Cerebellar cortex (tissue), 1 donor: ENCODE results near the gene MVP.
A peak's percentile ranks its signal among the peaks of the same experiment; 100 is the strongest.
"Not testable (repeated sequence)": the region's sequence is repeated elsewhere in the genome, so short reads cannot be mapped to it uniquely, and the experiment has no call there.

ENCODE experiments used
- DNase-seq: peaks from one replicate; pipeline ENCODE4 v3.0.0-alpha.2; 2015; ENCODE audit warnings: low spot score

MVP gene

DNA sequence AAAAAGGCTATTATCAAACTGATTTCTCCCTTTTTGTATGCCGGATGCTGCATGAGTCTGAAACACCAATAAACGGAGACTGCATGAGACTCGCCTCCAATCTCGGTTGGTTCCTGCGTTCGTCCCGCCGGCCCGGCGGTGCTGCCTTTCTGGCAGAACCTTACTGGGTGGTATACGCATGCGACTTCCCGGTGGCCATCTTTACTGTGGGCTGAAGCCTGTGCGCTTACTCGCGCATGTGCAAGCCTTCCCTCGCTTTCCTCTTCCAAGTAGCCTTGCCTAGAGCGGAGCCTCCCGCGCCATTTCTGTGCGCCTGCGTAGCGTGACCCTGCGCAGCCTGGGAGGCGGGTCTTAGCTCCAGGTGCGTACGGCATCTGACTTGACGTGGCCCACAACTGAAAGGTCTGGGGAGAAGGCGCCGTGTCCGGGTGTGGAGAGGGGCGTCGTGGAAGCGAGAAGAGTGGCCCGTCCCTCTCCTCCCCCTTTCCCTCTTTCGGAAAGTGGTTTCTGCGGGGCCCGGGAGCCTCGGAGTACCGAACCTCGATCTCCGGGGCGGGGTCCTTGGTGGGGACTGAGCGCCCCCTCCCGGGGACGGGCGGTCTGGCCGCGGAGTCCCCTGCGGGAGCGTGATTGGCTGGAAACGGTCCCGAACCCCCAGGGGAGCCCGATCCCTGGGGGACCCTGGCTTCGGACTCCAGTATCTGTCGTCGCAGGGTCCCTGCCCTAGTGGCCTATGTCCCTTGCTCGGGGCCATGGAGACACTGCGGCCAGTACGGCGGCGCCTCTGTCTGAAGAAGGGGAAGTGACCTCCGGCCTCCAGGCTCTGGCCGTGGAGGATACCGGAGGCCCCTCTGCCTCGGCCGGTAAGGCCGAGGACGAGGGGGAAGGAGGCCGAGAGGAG is 4.2 kb upstream of the MVP start, which contains the start of gene PAGR1:
Gene PAGR1 (plus strand): TSS at position 360 of the 901 bp plus-strand sequence. CDS start 374 bp downstream, at position 734.
- peak; percentile 99 for DNase-seq

DNA sequence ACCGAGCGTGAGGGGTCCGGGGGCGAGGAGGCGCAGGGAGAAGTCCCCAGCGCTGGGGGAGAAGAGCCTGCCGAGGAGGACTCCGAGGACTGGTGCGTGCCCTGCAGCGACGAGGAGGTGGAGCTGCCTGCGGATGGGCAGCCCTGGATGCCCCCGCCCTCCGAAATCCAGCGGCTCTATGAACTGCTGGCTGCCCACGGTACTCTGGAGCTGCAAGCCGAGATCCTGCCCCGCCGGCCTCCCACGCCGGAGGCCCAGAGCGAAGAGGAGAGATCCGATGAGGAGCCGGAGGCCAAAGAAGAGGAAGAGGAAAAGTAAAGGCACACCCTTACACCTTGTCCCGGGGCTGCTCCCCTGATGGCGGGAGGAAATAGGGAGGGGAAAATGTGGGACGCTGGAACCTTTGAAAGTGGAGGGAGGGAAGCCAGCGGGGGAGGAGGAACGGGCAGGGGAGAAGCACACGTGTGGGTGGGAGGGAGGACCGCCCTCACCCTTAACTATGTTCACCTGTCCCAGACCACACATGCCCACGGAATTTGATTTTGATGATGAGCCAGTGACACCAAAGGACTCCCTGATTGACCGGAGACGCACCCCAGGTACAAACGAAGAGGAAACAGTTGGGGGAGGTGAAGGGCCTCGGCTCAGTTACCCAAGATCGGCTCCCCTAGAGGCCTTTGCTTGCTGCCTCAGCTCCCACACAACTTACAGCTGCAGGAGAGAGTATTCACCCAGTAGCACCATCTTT is 3.4 kb upstream of the MVP start:
- peak; percentile 52 for DNase-seq

GRCh38 chr16:29818082-29818481 is 2.2 kb upstream of the MVP start:
- DNase-seq = no peak

DNA sequence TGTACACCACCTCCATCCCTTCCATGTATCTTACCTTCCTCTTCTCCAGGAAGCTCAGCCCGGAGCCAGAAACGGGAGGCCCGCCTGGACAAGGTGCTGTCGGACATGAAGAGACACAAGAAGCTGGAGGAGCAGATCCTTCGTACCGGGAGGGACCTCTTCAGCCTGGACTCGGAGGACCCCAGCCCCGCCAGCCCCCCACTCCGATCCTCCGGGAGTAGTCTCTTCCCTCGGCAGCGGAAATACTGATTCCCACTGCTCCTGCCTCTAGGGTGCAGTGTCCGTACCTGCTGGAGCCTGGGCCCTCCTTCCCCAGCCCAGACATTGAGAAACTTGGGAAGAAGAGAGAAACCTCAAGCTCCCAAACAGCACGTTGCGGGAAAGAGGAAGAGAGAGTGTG is 756 bp upstream of the MVP start:
- DNase-seq = peak; percentile 59

DNA sequence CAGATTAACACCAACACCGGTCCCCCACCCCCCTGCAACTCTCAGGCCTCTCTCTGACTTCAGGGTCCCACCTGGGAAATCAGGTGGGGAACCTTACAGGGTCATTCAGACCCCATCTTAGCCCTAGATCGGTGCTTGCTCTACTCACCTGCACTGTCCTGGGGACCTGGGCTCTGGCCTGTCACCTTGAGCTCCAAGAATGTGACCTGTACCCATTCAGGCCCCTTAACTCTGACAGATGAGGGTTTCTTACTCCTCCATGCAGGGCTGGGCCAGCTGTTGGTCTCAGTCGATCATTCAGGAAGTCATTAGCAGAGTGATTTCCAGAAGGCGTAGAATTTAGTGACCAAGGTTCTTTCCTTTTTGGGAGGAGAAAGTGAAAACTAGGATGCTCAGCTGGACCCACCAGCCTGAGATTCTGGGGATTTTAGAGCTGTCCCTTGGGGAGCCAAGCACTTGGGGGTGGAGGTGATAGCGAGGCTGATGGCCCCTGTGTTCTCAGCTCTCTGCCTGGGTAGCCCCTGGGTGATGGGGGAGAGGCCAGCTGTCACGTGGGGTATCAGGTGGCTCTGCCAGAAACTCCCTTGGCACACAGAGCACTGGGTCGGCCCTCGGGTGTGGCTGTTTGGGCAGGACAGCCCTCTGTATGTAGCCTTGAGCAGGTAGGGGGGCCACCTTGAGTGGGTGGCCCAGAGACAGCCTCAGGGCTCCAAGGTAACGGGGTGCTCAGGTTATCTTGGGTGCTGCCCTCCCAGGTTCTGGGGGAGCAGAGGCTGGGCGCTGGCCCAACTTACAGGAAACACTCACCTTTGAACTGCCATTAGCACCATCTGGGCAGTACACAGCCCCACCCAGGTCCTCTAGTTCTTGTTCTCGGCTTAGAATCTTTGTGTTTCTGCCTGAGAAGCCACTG is 724 bp downstream of the MVP start:
- no peak for DNase-seq

GRCh38 chr16:29821643-29822115 is 1.4 kb downstream of the MVP start:
- no peak for DNase-seq

DNA sequence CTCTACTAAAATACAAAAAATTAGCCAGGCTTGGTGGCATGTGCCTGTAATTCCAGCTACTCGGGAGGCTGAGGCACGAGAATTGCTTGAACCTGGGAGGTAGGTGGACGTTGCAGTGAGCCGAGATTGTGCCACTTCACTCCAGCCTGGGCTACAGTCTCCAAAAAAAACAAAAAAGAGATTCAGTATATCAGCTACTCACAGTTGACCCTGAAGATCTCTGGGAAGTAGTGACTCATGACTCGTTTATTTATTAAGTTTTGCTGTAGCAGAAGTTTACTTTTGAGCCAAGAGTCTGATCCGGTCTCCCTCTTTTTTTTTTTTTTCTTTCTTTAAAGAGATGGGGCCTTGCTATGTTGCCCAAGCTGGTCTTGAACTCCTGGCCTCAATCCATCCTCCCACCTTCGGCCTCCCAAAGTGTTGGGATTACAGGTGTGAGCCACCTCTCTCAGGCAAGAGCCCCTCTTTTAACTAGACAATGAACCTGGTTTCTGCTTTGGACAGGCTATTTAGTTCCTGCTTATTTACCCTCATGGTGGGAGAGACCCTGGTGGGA is 4.4 kb downstream of the MVP start:
- no peak for DNase-seq

GRCh38 chr16:29825145-29826044 is 5.1 kb downstream of the MVP start:
- DNase-seq = peak; percentile 98

- DNase-seq = no peak
Observed at GRCh38 chr16:29826342-29826695, 6.1 kb downstream of the MVP start.

DNA sequence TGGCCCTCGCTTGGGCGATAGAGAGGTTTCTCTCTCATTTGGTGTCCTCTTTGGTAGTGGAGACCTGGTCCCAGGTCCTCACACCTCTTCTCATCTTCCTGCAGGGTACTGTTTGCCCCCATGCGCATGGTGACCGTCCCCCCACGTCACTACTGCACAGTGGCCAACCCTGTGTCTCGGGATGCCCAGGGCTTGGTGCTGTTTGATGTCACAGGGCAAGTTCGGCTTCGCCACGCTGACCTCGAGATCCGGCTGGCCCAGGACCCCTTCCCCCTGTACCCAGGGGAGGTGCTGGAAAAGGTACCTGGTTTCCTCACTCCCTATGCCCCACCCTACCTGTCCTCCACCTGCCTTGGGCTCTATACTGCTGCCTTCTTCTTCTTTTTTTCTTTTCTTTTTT is 10.5 kb downstream of the MVP start:
- DNase-seq = no peak

DNA sequence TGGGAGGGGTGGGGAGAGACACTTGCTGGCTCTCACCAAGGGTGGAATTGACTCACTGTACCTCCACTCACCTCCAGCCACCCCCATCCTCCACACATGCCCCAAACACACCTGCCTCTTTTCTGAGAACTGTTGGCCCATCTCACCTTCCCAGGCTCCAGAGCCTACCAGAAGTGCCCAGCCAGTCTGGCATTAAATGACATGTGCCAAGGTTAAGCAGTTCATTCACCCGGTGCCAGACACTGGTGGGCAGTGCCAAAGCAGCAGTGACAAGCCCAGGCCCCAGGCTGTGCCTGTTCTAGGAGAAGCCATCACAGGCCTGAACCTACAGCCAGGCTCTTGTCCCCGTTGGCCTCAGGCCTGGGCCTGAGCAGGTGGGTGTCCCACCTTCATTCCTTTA is 11.2 kb downstream of the MVP start:
- peak; percentile 81 for DNase-seq

GRCh38 chr16:29833219-29833618 is 13.0 kb downstream of the MVP start:
- not testable (repeated sequence) for DNase-seq

- DNase-seq = no peak
Observed at GRCh38 chr16:29834079-29834478, 13.8 kb downstream of the MVP start.

DNA sequence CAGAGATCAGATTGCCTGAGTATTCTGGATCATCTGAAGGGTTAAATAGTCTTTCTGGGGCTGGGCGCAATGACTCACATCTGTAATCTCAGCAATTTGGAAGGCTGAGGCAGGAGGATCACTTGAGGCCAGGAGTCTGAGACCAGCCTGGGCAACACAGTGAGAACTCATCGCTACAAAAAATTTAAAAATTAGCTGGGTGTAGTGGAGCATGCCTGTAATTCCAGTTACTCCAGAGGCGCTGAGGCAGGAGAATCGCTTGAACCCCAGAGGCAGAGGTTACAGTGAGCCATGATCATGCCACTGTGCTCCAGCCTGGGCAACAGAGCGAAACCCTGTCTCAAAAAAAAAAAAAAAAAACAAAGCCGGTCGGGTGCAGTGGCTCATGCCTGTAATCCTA is 15.7 kb downstream of the MVP start:
- no peak for DNase-seq

- DNase-seq = no peak
Observed at GRCh38 chr16:29836623-29837022, 16.4 kb downstream of the MVP start.

- DNase-seq = no peak
Observed at GRCh38 chr16:29837841-29838240, 17.6 kb downstream of the MVP start.

DNA sequence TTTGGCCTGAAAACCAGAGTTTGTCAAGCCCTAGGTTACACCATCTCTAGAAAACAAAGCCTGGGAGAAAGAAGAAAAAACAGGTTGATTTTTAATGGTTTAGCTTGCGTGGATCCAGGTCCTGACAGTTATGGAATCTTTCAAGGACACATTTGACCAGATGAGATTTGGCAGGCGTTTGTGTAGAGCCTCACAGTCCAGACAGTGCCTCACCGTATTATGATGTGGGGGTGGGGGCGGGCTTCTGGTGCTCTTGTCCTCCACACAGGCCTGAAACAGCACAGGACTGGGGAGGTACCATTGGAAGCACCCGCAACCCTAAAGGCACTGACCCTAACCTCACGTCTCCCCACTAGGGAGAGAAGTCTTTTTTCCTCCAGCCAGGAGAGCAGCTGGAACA is 19.6 kb downstream of the MVP start:
- DNase-seq = no peak

GRCh38 chr16:29840240-29840639 is 20.0 kb downstream of the MVP start:
- no peak for DNase-seq

- no peak for DNase-seq
Observed at GRCh38 chr16:29841631-29842030, 21.4 kb downstream of the MVP start.

- no peak for DNase-seq
Observed at GRCh38 chr16:29842732-29843346, 22.6 kb downstream of the MVP start.
